Sigmoid colon (tissue), 7 donors: ENCODE results near the gene NAV1. TPM values are rescaled to one million over a fixed set of nuclear protein-coding genes. Genes with fewer than 3 reads are reported as not detected.

Experiments used
- DNase-seq: peaks from one replicate; pipeline ENCODE4 v3.0.0-alpha.2; 2019
- H3K27ac ChIP-seq, 4 donors: fragments of 200-600 bp; sonication (generic); one replicate each; pipeline ENCODE4 v1.5.1; 2016 to 2019; ENCODE audit warnings: mild to moderate bottlenecking in 1 of 4
- H3K27me3 ChIP-seq, 3 donors: fragments of 200-600 bp; sonication (generic); one replicate each; pipeline ENCODE4 v1.5.1; 2019; ENCODE audit warnings: mild to moderate bottlenecking in 1 of 3
- H3K36me3 ChIP-seq, 4 donors: fragments of 200-600 bp; sonication (generic); one replicate each; pipeline ENCODE4 v1.5.1; 2016 to 2019
- H3K4me1 ChIP-seq, 4 donors: fragments of 200-600 bp; sonication (generic); one replicate each; pipeline ENCODE4 v1.5.1; 2017 to 2019
- H3K4me3 ChIP-seq, 4 donors: fragments of 200-600 bp; sonication (generic); one replicate each; pipeline ENCODE4 v1.5.1; 2017 to 2019; ENCODE audit warnings: mild to moderate bottlenecking in 2 of 4, moderate library complexity in 1 of 4
- H3K9me3 ChIP-seq, 4 donors: fragments of 200-600 bp in 3 of 4; sonication (generic) in 3 of 4; one replicate each; pipeline versions ENCODE4 v1.5.1 to v1.6.1; 2013 to 2019
- EP300 ChIP-seq, 4 donors: sonication (generic); formaldehyde crosslinking; IDR thresholded peaks; one replicate each; pipeline ENCODE4 v1.6.1; 2017; ENCODE audit warnings: antibody characterized with exemption in 4 of 4
- POLR2A ChIP-seq, 2 donors: fragments of 450-650 bp; IDR thresholded peaks; one replicate each; pipeline ENCODE4 v1.6.1; 2016; ENCODE audit warnings: antibody characterized with exemption in 2 of 2, mild to moderate bottlenecking in 2 of 2, moderate library complexity in 2 of 2
- POLR2AphosphoS5 ChIP-seq, 4 donors: sonication (generic); formaldehyde crosslinking; IDR thresholded peaks; one replicate each; pipeline ENCODE4 v1.6.1; 2017; ENCODE audit warnings: antibody characterized with exemption in 4 of 4
- WGBS, 2 donors: extraction: QIAGEN DNeasy Blood & Tissue Kit; methylation state at CpG; one replicate each; pipeline ENCODE4 v1.1.7; 2013; 5-methylcytosine and 5-hydroxymethylcytosine counted together
- intact Hi-C: fragments of 100-400 bp; cut with DNase I; formaldehyde crosslinking; loops from one replicate; pipeline ENCODE4 v1.15.1; 2023
- polyA plus RNA-seq, 3 donors: library from polyadenylated mRNA; stranded (reverse); fragments of 200-250 nt; gene quantifications; one replicate each; pipeline ENCODE4 v1.2.3, GENCODE V29; 2013
- total RNA-seq, 4 donors: library from RNA; depleted of rRNA; stranded (reverse); fragments of >200 nt; gene quantifications; one replicate each; pipeline ENCODE4 v1.1.0, GENCODE V29; 2016
- TF ChIP-seq, protein P1 (sequence below), 4 experiments: fragments of 450-650 bp in 3 of 4; fragments of 200-600 bp in 1 of 4; IDR thresholded peaks; one replicate each; pipeline ENCODE4 v1.5.1; 2016 to 2019; ENCODE audit warnings: antibody characterized with exemption in 4 of 4, mild to moderate bottlenecking in 3 of 4, moderate library complexity in 2 of 4
- donor health status: healthy with polysubstance abuse.
- donor health status: Bipolar disorder and iron deficiency.
- donor health status: healthy.

The NAV1 gene
- total and polyA plus RNA-seq, 7 donors, result 1.8 to 44.9 (median 17.1) TPM

DNA sequence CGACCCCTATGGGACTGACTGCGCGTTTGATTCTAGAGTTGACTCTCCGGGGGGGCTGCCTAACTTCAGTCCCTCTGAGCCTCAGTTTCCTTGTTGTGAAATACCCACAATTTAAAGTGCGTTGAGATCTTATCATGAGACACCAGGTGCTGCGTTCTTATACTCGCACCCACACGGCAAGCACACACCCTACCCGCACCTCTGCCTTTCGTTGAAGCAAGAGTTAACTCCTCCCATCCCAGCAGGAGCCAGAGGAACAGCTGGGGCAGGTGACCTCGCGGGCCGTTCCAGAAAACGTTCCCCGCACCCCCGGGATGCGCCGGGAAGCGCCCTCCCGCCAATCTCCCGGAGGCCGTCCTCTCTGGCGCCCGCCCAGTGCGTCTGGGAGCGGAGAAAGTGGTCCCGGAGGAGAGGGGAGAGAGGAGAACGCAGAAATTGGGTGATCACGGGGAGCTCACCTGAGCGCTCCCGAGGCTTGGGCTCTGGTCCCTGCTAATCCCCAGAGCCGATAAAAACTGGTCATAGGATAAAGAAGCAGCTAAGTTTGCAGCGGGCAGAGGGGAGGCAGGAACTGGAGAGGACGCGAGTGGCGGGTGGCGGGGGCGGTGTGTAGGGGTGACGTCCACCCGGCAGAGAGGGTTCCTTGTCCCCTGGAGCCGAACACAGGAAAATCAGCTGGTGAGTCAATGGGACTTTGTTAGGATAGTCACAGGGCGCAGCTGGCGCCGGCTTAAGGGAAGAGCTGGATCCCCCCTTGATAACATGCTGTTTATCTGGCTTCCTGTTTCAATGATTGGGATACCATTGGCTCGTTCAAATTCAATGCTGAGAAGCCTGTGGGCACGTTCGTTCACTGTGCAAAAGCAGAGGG lies 869 bp downstream of the NAV1 start:
- peak overlapping the region; percentile 87 to 95 (median 90) for H3K27ac ChIP-seq
- no peak for TF ChIP-seq POLR2A (IDR thresholded peaks at IDR 0.05)
- TF ChIP-seq, protein P1, sequence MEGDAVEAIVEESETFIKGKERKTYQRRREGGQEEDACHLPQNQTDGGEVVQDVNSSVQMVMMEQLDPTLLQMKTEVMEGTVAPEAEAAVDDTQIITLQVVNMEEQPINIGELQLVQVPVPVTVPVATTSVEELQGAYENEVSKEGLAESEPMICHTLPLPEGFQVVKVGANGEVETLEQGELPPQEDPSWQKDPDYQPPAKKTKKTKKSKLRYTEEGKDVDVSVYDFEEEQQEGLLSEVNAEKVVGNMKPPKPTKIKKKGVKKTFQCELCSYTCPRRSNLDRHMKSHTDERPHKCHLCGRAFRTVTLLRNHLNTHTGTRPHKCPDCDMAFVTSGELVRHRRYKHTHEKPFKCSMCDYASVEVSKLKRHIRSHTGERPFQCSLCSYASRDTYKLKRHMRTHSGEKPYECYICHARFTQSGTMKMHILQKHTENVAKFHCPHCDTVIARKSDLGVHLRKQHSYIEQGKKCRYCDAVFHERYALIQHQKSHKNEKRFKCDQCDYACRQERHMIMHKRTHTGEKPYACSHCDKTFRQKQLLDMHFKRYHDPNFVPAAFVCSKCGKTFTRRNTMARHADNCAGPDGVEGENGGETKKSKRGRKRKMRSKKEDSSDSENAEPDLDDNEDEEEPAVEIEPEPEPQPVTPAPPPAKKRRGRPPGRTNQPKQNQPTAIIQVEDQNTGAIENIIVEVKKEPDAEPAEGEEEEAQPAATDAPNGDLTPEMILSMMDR (IDR thresholded peaks at IDR 0.05), result no peak
- peak in 1 of 4 donors; percentile 18 for TF ChIP-seq EP300 (IDR thresholded peaks at IDR 0.05)
- TF ChIP-seq POLR2AphosphoS5 (IDR thresholded peaks at IDR 0.05), result peak in 3 of 4 donors; percentile 37 to 42 (median 38)
- 2 to 4% methylated on average over 47 of the region's 47 CpGs for WGBS, 2 donors
- H3K4me1 ChIP-seq, result peaks cover 0 to 87% (median 64%) of the 10 kb centered on the region in 4 donors
- DNase-seq, result peak; percentile 87
- H3K4me3 ChIP-seq, result peak overlapping the region; percentile 63 to 86 (median 72)
- no peaks in the 10 kb centered on the region for H3K9me3 ChIP-seq
- no peaks in the 10 kb centered on the region for H3K27me3 ChIP-seq
- intact Hi-C loops, result no loop called here
- no peaks in the 10 kb centered on the region for H3K36me3 ChIP-seq

- 83 to 86% methylated on average over 12 of the region's 12 CpGs for WGBS, 2 donors
- Histone ChIP-seq H3K27me3 (no peaks in the 10 kb centered on the region), H3K27ac (peak overlapping the region; percentile 87 to 95 (median 90)), H3K4me3 (peak overlapping the region in 1 of 4 donors; percentile 63), H3K9me3 (no peaks in the 10 kb centered on the region), H3K4me1 (peaks cover 0 to 84% (median 53%) of the 10 kb centered on the region in 4 donors), H3K36me3 (no peaks in the 10 kb centered on the region)
- no peak for TF ChIP-seq POLR2AphosphoS5 (IDR thresholded peaks at IDR 0.05)
- TF ChIP-seq EP300 (IDR thresholded peaks at IDR 0.05), result no peak
- no peak for TF ChIP-seq POLR2A (IDR thresholded peaks at IDR 0.05)
- TF ChIP-seq, protein P1 (IDR thresholded peaks at IDR 0.05), result no peak
- DNase-seq, result no peak
- intact Hi-C loops, result no loop called here
Measured at GRCh38 chr1:201540846-201541735, 2.2 kb downstream of the NAV1 start.

- H3K9me3 ChIP-seq, result no peaks in the 10 kb centered on the region
- peaks cover 0 to 70% (median 40%) of the 10 kb centered on the region in 4 donors for H3K4me1 ChIP-seq
- H3K27me3 ChIP-seq, result no peaks in the 10 kb centered on the region
- no peaks in the 10 kb centered on the region for H3K36me3 ChIP-seq
- peak in 1 of 4 donors; percentile 38 for TF ChIP-seq POLR2AphosphoS5 (IDR thresholded peaks at IDR 0.05)
- TF ChIP-seq, protein P1 (IDR thresholded peaks at IDR 0.05), result no peak
- intact Hi-C loops, result no loop called here
- no peak for DNase-seq
- no peak overlapping the region for H3K4me3 ChIP-seq
- H3K27ac ChIP-seq, result peak overlapping the region; percentile 87 to 95 (median 90)
- 79 to 86% methylated on average over 9 of the region's 9 CpGs for WGBS, 2 donors
Measured at GRCh38 chr1:201542309-201543035, 3.5 kb downstream of the NAV1 start.

DNA sequence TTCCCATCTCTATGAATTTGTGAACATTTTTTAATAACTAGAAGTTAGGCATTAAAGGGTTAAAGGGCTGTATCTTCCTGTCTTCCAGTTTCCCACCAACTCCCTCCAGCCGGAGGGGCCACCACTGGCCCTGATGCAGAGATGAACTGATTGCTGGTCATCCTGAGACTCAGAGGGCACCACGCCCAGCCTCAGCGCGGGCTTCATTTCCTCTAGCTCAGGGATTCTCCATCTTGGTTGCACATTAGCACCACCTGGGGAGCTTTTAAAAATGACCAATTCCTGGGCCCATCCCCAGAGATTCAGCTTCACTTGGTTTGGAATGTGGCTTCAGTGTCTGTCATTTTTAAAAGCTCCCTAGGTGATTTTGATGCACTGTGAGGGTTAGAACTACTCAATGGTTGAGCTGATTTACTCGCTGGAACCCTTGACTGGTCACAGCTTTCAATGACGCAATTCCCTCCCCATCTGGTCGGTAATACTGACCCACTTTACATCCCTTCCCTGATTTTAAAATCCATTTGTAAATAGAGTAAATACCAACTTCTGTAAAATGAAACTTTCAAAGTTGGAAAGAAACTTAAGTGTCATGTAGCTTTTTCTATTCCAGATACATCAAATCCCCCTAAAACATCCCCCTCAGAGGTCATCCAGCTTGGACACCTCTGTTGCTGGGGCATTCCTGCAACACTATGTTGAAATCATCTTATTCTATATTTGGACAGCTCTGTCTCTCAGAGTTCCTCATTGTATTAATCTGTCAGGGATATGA lies 5.1 kb downstream of the NAV1 start:
- Histone ChIP-seq H3K36me3 (no peaks in the 10 kb centered on the region), H3K4me3 (no peak overlapping the region), H3K9me3 (no peaks in the 10 kb centered on the region), H3K27me3 (no peaks in the 10 kb centered on the region), H3K4me1 (peaks cover 0 to 57% (median 28%) of the 10 kb centered on the region in 4 donors), H3K27ac (no peak overlapping the region)
- intact Hi-C loops, result no loop called here
- DNase-seq, result no peak
- no peak for TF ChIP-seq POLR2A (IDR thresholded peaks at IDR 0.05)
- TF ChIP-seq EP300 (IDR thresholded peaks at IDR 0.05), result no peak
- no peak for TF ChIP-seq POLR2AphosphoS5 (IDR thresholded peaks at IDR 0.05)
- TF ChIP-seq, protein P1 (IDR thresholded peaks at IDR 0.05), result no peak
- WGBS, 2 donors, result 80 to 81% methylated on average over 7 of the region's 7 CpGs
